H1 (cell line): Measurements from ENCODE around the gene PARD3.

Experiments used
- CBX8 ChIP-seq: fragments of 300-800, 300-1000 bp; sonication (generic); IDR thresholded peaks from 2 replicates; pipeline ENCODE4 v1.7.1; 2016; ENCODE audit warnings: low read depth, low read length, borderline replicate concordance
- CEBPB ChIP-seq: IDR thresholded peaks from 2 replicates; pipeline ENCODE4 v1.6.1; 2012; ENCODE audit warnings: low read depth, low read length
- CHD1 ChIP-seq: IDR thresholded peaks from 2 replicates; pipeline ENCODE4 v1.6.1; 2012; ENCODE audit warnings: low read depth, low read length, improper control_type of control experiment
- EZH2 ChIP-seq: fragments of 200-600 bp; sonication (generic); IDR thresholded peaks from 2 replicates; pipeline ENCODE4 v1.7.1; 2012; ENCODE audit warnings: low read depth, mild to moderate bottlenecking, moderate library complexity, low read length, inconsistent platforms; ENCODE audit not compliant: severe bottlenecking
- JUN ChIP-seq: IDR thresholded peaks from 2 replicates; pipeline ENCODE4 v1.6.1; 2011; ENCODE audit warnings: low read depth, mild to moderate bottlenecking, improper control_type of control experiment, low read length
- KDM1A ChIP-seq: fragments of 200-600, 300-600 bp; sonication (generic); IDR thresholded peaks from 2 replicates; pipeline ENCODE4 v1.7.1; 2016; ENCODE audit warnings: mild to moderate bottlenecking, low read length, borderline replicate concordance
- POLR2A ChIP-seq, 2 experiments: IDR thresholded peaks; 1 replicate in 1 of 2; 2 replicates in 1 of 2; pipeline ENCODE4 v1.6.1; 2011; ENCODE audit warnings: low read depth in 2 of 2, low read length in 2 of 2, mild to moderate bottlenecking in 2 of 2; ENCODE audit errors: control extremely low read depth in 1 of 2
- POLR2AphosphoS5 ChIP-seq: IDR thresholded peaks from 2 replicates; pipeline ENCODE4 v1.6.1; 2011; ENCODE audit warnings: low read depth, low read length
- SIX5 ChIP-seq: IDR thresholded peaks from 2 replicates; pipeline ENCODE4 v1.6.1; 2011; ENCODE audit warnings: mild to moderate bottlenecking, low read depth, low read length
- SP1 ChIP-seq: IDR thresholded peaks from 2 replicates; pipeline ENCODE4 v1.6.1; 2011; ENCODE audit warnings: low read depth, low read length
- TF ChIP-seq, protein P1 (sequence below): IDR thresholded peaks from 2 replicates; pipeline ENCODE4 v1.6.1; 2011; ENCODE audit warnings: low read length, improper control_type of control experiment
- TF ChIP-seq, protein P2 (sequence below), 3 experiments: IDR thresholded peaks; 1 replicate in 2 of 3; 2 replicates in 1 of 3; pipeline versions ENCODE4 v1.5.1 to v1.6.1; 2011; ENCODE audit warnings: low read length in 3 of 3, mild to moderate bottlenecking in 3 of 3, inconsistent platforms in 2 of 3, low read depth in 1 of 3, moderate library complexity in 1 of 3; ENCODE audit not compliant: insufficient read depth in 1 of 3; ENCODE audit errors: control extremely low read depth in 1 of 3

DNA sequence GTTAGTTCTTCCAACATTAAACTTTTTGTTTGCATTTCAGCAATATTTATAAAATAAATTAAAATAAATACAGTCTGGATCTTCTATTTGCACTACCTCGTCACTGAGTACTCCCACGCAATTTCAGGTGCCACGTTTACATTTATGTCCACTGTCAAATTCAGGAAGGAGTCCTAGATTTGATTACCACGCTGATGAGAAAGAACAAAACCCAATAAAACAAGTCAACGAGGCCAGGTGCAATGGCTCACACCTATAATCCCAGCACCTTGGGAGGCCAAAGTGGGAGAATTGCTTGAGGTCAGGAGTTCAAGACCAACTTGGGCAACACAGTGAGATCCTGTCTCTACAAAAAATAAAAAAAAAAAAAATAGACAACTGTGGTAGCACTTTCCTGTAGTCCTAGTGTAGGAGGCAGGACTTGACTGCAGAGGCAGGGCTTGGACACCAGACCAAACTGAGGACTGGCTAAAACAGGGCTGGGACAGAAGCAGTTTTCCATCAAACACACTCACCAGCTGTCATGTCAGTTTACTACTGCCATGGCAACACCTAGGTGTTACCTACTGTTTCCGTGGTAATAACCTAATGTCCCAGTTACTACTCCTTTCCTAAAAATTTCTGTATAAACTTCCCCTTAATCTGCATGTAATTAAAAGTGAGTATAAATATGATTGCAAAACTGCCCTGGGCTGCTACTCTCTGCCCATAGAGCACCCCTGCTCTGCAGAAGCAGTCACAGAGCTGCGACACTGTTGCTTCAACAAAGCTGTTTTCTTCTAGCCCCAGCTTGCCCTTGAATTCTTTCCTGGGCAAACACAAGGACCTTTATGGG, 341.7 kb downstream of the PARD3 start:
- TF ChIP-seq EZH2 (no peak), SP1 (no peak), CBX8 (no peak), POLR2AphosphoS5 (no peak), JUN (no peak), KDM1A (no peak), CEBPB (no peak), CHD1 (no peak), POLR2A (IDR thresholded peaks at IDR 0.05; ENCODE audit: control extremely low read depth in 1 of 2, low read depth in 2 of 2, low read length in 2 of 2) (no peak), SIX5 (no peak)
- TF ChIP-seq, protein P1, sequence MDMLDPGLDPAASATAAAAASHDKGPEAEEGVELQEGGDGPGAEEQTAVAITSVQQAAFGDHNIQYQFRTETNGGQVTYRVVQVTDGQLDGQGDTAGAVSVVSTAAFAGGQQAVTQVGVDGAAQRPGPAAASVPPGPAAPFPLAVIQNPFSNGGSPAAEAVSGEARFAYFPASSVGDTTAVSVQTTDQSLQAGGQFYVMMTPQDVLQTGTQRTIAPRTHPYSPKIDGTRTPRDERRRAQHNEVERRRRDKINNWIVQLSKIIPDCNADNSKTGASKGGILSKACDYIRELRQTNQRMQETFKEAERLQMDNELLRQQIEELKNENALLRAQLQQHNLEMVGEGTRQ: no peak
- TF ChIP-seq, protein P2, sequence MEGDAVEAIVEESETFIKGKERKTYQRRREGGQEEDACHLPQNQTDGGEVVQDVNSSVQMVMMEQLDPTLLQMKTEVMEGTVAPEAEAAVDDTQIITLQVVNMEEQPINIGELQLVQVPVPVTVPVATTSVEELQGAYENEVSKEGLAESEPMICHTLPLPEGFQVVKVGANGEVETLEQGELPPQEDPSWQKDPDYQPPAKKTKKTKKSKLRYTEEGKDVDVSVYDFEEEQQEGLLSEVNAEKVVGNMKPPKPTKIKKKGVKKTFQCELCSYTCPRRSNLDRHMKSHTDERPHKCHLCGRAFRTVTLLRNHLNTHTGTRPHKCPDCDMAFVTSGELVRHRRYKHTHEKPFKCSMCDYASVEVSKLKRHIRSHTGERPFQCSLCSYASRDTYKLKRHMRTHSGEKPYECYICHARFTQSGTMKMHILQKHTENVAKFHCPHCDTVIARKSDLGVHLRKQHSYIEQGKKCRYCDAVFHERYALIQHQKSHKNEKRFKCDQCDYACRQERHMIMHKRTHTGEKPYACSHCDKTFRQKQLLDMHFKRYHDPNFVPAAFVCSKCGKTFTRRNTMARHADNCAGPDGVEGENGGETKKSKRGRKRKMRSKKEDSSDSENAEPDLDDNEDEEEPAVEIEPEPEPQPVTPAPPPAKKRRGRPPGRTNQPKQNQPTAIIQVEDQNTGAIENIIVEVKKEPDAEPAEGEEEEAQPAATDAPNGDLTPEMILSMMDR (IDR thresholded peaks at IDR 0.05; ENCODE audit: control extremely low read depth in 1 of 3, insufficient read depth in 1 of 3, low read depth in 1 of 3, low read length in 3 of 3): no peak
